ENCODE data around the gene TRIO. TPM values are rescaled to one million over a fixed set of nuclear protein-coding genes. Genes with fewer than 3 reads are reported as not detected.

The TRIO gene
- total and polyA plus RNA-seq, 2 experiments from 2014 or later: 18.5 to 78.2 TPM

DNA sequence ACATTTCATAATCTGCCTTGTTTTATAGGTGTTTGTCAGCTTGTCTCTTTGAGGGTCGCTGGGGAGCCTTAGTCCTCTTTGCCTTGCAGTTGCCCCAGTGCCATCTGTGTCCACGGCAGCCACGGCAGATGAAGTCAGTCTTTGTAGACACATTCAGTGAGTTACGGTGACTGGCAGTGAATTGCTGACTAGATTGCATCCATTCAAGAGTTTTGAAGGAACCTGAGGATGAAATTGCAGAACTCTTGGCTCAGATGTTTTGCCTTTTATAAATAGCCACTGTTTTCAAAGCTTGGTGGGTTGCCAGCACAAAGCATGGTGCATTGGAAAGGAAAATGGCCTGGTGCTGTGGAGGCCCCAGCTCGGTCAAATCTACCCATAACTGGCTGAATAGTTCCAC, 125.6 kb downstream of the TRIO start:
- TF ChIP-seq EZH2phosphoT487 (IDR thresholded peaks at IDR 0.05; ENCODE audit: low read depth, severe bottlenecking, unreplicated experiment): no peak
- no peak for TF ChIP-seq EZH2 (IDR thresholded peaks at IDR 0.05; ENCODE audit: borderline replicate concordance)
- TF ChIP-seq, protein P1, sequence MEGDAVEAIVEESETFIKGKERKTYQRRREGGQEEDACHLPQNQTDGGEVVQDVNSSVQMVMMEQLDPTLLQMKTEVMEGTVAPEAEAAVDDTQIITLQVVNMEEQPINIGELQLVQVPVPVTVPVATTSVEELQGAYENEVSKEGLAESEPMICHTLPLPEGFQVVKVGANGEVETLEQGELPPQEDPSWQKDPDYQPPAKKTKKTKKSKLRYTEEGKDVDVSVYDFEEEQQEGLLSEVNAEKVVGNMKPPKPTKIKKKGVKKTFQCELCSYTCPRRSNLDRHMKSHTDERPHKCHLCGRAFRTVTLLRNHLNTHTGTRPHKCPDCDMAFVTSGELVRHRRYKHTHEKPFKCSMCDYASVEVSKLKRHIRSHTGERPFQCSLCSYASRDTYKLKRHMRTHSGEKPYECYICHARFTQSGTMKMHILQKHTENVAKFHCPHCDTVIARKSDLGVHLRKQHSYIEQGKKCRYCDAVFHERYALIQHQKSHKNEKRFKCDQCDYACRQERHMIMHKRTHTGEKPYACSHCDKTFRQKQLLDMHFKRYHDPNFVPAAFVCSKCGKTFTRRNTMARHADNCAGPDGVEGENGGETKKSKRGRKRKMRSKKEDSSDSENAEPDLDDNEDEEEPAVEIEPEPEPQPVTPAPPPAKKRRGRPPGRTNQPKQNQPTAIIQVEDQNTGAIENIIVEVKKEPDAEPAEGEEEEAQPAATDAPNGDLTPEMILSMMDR (IDR thresholded peaks at IDR 0.05; ENCODE audit: poor library complexity): no peak
- Histone ChIP-seq H2AFZ (no peak overlapping the region), H3K9me3 (ENCODE audit: low read depth) (no peaks in the 10 kb centered on the region), H3K27me3 (no peaks in the 10 kb centered on the region), H3K4me1 (ENCODE audit: insufficient read depth) (peaks cover 26% of the 10 kb centered on the region), H3K79me2 (peaks cover 83% of the 10 kb centered on the region), H3K9me2 (replicated peaks; ENCODE audit: insufficient read depth) (no peaks in the 10 kb centered on the region), H3K4me2 (no peak overlapping the region), H3K27ac (peak overlapping the region; percentile 25), H4K20me1 (ENCODE audit: insufficient read depth, poor library complexity, severe bottlenecking) (peaks cover 33% of the 10 kb centered on the region), H3K4me3 (no peak overlapping the region), H3K36me3 (replicated peaks; ENCODE audit: insufficient read depth, low read depth) (no peaks in the 10 kb centered on the region)
- WGBS (ENCODE audit: low lambda C conversion rate, missing lambda C conversion rate): 88% methylated on average over 5 of the region's 5 CpGs
- no peak for DNase-seq (ENCODE audit: low spot score)

DNA sequence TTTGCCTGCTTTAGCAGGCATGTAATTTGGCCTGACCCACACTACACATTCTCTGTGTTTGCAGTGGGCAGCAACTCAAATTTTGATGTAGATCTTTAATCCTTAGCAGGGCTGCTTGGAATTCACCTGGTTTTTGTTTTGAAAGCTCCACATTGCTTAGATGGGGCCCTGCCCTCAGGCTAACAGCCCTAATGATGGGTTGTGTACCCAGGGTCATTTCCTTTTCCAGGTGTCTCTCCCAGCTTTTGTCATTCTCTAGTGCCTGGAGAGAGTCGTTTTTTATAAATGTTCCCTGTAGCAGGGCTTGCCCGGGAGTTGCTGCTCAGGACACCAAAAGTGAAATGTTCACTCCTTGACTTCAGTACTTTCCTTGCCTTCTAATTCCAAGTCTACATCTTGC, 126.3 kb downstream of the TRIO start:
- H3K9me2 ChIP-seq (replicated peaks; ENCODE audit: insufficient read depth): no peaks in the 10 kb centered on the region
- H2AFZ ChIP-seq: no peak overlapping the region
- peak overlapping the region; percentile 5 for H3K27ac ChIP-seq
- H3K4me2 ChIP-seq: no peak overlapping the region
- TF ChIP-seq EZH2 (IDR thresholded peaks at IDR 0.05; ENCODE audit: borderline replicate concordance) (no peak), EZH2phosphoT487 (IDR thresholded peaks at IDR 0.05; ENCODE audit: low read depth, severe bottlenecking, unreplicated experiment) (no peak)
- TF ChIP-seq, protein P1 (IDR thresholded peaks at IDR 0.05; ENCODE audit: poor library complexity): no peak
- peaks cover 22% of the 10 kb centered on the region for H3K4me1 ChIP-seq (ENCODE audit: insufficient read depth)
- no peak for DNase-seq (ENCODE audit: low spot score)
- H3K9me3 ChIP-seq (ENCODE audit: low read depth): no peaks in the 10 kb centered on the region
- H3K79me2 ChIP-seq: peaks cover 83% of the 10 kb centered on the region
- peaks cover 33% of the 10 kb centered on the region for H4K20me1 ChIP-seq (ENCODE audit: insufficient read depth, poor library complexity, severe bottlenecking)
- no peaks in the 10 kb centered on the region for H3K36me3 ChIP-seq (replicated peaks; ENCODE audit: insufficient read depth, low read depth)
- no peaks in the 10 kb centered on the region for H3K27me3 ChIP-seq
- 46% methylated on average over 2 of the region's 2 CpGs for WGBS (ENCODE audit: low lambda C conversion rate, missing lambda C conversion rate)
- no peak overlapping the region for H3K4me3 ChIP-seq

DNA sequence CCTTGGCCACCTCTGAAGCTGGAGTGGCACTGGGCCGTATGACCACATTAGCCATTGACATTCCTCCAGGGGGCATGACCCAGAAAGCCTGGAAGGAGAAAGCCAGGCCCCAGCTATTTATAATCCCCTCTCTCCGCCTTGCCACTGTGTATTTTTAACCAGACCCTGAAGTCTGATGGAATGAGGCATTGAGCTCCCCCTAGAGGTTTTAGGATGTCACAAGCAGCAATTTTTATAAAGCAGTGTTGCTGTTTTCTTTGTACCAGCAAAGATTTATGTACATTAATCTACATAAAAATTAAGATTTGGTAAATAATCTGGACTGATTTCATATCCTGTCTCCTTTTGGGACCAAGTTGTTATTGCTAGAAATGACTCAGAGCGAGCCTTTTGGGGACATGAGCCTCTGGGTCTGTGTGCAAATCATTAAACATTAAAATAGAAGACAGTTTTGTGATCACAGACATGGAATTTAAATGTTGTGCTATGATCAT, 127.1 kb downstream of the TRIO start:
- Histone ChIP-seq H3K9me2 (replicated peaks; ENCODE audit: insufficient read depth) (no peaks in the 10 kb centered on the region), H3K27me3 (no peaks in the 10 kb centered on the region), H3K79me2 (peaks cover 89% of the 10 kb centered on the region), H3K4me2 (no peak overlapping the region), H3K36me3 (replicated peaks; ENCODE audit: insufficient read depth, low read depth) (no peaks in the 10 kb centered on the region), H4K20me1 (ENCODE audit: insufficient read depth, poor library complexity, severe bottlenecking) (peaks cover 33% of the 10 kb centered on the region), H3K9me3 (ENCODE audit: low read depth) (no peaks in the 10 kb centered on the region), H3K27ac (peak overlapping the region; percentile 5), H2AFZ (no peak overlapping the region), H3K4me1 (ENCODE audit: insufficient read depth) (peaks cover 22% of the 10 kb centered on the region), H3K4me3 (no peak overlapping the region)
- TF ChIP-seq EZH2 (IDR thresholded peaks at IDR 0.05; ENCODE audit: borderline replicate concordance): no peak
- TF ChIP-seq, protein P1 (IDR thresholded peaks at IDR 0.05; ENCODE audit: poor library complexity): peak; percentile 83
- peak; percentile 81 for DNase-seq (ENCODE audit: low spot score)
- WGBS (ENCODE audit: low lambda C conversion rate, missing lambda C conversion rate): 29% methylated on average over 3 of the region's 3 CpGs
